ENCODE data around the gene HCK. TPM values are rescaled to one million over a fixed set of nuclear protein-coding genes. Genes with fewer than 3 reads are reported as not detected.

Gene HCK
- total RNA-seq, 1 donor from 2014 or later = under 0.01 TPM

- Histone ChIP-seq H3K4me3 (ENCODE audit: low read depth, low read length) (no peak overlapping the region), H3K36me3 (ENCODE audit: control insufficient read depth, insufficient read depth, low read length) (no peaks in the 10 kb centered on the region), H3K27me3 (ENCODE audit: control insufficient read depth, insufficient read depth, low read length) (peaks cover 2% of the 10 kb centered on the region)
- DNase-seq (ENCODE audit: low read depth) (no peak), FAIRE-seq (no peak)
- TF ChIP-seq, protein P1, sequence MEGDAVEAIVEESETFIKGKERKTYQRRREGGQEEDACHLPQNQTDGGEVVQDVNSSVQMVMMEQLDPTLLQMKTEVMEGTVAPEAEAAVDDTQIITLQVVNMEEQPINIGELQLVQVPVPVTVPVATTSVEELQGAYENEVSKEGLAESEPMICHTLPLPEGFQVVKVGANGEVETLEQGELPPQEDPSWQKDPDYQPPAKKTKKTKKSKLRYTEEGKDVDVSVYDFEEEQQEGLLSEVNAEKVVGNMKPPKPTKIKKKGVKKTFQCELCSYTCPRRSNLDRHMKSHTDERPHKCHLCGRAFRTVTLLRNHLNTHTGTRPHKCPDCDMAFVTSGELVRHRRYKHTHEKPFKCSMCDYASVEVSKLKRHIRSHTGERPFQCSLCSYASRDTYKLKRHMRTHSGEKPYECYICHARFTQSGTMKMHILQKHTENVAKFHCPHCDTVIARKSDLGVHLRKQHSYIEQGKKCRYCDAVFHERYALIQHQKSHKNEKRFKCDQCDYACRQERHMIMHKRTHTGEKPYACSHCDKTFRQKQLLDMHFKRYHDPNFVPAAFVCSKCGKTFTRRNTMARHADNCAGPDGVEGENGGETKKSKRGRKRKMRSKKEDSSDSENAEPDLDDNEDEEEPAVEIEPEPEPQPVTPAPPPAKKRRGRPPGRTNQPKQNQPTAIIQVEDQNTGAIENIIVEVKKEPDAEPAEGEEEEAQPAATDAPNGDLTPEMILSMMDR (IDR thresholded peaks at IDR 0.05; ENCODE audit: insufficient read depth, low read length, severe bottlenecking) = no peak
These were observed 20.2 kb downstream of the HCK start for GRCh38 chr20:32072168-32072750.

DNA sequence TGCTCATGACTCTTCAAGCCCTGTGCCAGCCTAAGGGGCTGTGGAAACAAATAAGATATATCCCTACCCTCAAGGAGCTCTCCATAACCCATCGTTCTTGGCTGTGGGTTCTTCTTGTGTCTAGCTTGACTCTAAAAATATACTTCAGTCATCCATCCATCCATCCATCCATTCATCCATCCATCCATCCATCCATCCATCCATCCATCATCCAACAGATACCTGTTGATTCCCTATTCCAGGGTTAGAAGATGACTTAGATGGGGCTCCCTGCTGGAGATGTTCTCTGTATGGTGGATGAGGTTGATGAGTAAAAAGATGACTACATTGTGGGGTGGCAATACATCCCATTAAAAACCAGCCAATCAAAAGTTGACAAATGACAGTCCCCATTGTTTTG lies 23.5 kb downstream of the HCK start:
- no peaks in the 10 kb centered on the region for H3K36me3 ChIP-seq (ENCODE audit: control insufficient read depth, insufficient read depth, low read length)
- DNase-seq (ENCODE audit: low read depth) (no peak), FAIRE-seq (no peak)
- H3K4me3 ChIP-seq (ENCODE audit: low read depth, low read length) = no peak overlapping the region
- H3K27me3 ChIP-seq (ENCODE audit: control insufficient read depth, insufficient read depth, low read length) = peaks cover 6% of the 10 kb centered on the region
- TF ChIP-seq, protein P1 (IDR thresholded peaks at IDR 0.05; ENCODE audit: insufficient read depth, low read length, severe bottlenecking) = no peak

DNA sequence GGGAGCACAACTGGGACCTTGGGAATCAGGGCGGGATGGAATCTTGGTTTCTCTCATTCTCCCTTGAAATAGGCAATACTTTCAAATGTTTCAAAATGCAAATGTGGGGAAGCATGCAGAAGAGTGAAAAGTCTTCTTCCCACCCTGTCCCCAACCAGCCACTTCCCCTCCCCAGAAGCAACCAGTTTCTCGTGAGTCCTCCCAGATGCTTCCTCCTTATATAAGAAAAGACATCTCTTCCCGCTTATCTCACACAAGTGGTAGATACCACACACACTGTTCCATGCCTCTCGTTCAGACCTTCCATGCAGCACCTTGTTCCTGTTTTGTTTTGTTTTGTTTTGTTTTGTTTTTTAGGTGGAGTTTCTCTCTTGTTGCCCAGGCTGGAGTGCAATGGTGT lies 25.1 kb downstream of the HCK start:
- FAIRE-seq = no peak

DNA sequence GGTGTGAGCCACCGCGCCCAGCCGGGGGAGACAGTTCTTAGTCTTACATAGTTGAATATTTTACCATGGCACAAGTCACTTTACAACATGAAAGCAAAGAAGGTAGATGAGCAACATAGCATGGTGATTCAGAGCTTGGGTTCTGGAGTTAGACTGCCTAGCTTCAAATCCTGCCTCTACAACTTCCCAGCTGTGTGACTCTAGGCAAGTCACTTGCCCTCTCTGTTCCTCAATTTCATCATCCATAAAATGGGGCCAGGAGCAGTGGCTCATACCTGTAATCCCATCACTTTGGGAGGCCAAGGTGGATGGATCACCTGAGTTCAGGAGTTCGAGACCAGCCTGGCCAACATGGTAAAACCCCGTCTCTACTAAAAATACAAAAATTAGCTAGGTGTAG lies 26.3 kb downstream of the HCK start:
- Histone ChIP-seq H3K27me3 (ENCODE audit: control insufficient read depth, insufficient read depth, low read length) (peaks cover 6% of the 10 kb centered on the region), H3K4me3 (ENCODE audit: low read depth, low read length) (no peak overlapping the region), H3K36me3 (ENCODE audit: control insufficient read depth, insufficient read depth, low read length) (no peaks in the 10 kb centered on the region)
- TF ChIP-seq, protein P1 (IDR thresholded peaks at IDR 0.05; ENCODE audit: insufficient read depth, low read length, severe bottlenecking) = no peak
- FAIRE-seq (no peak), DNase-seq (ENCODE audit: low read depth) (no peak)

More for the DNA sequence above, 25.1 kb downstream of the HCK start:
- Histone ChIP-seq H3K36me3 (ENCODE audit: control insufficient read depth, insufficient read depth, low read length) (no peaks in the 10 kb centered on the region), H3K4me3 (ENCODE audit: low read depth, low read length) (no peak overlapping the region), H3K27me3 (ENCODE audit: control insufficient read depth, insufficient read depth, low read length) (peaks cover 6% of the 10 kb centered on the region)
- TF ChIP-seq, protein P1 (IDR thresholded peaks at IDR 0.05; ENCODE audit: insufficient read depth, low read length, severe bottlenecking) = no peak
- DNase-seq (ENCODE audit: low read depth) = no peak

- TF ChIP-seq, protein P1 (IDR thresholded peaks at IDR 0.05; ENCODE audit: insufficient read depth, low read length, severe bottlenecking) = no peak
- DNase-seq (ENCODE audit: low read depth) (no peak), FAIRE-seq (no peak)
- Histone ChIP-seq H3K27me3 (ENCODE audit: control insufficient read depth, insufficient read depth, low read length) (peaks cover 6% of the 10 kb centered on the region), H3K4me3 (ENCODE audit: low read depth, low read length) (no peak overlapping the region), H3K36me3 (ENCODE audit: control insufficient read depth, insufficient read depth, low read length) (no peaks in the 10 kb centered on the region)
These were observed 26.7 kb downstream of the HCK start for GRCh38 chr20:32078791-32079190.

DNA sequence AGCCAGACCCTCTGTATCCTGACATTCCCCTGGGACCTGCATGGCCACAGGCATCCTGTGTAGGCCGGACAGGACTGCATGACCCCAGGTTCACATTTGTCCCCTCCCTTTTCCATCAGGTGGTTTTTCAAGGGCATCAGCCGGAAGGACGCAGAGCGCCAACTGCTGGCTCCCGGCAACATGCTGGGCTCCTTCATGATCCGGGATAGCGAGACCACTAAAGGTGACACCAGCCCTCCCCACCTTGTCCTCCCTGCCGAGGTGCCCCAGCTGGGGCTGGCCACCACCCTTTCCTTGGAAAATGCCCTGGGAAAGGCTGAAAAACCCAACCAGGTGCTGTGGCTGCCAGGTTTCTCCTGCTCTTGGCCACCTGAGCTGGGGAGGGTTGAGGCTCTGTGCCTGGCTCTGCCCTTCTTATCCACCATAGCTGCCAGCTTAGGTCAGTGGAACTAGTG lies 27.6 kb downstream of the HCK start:
- Histone ChIP-seq H3K36me3 (ENCODE audit: control insufficient read depth, insufficient read depth, low read length) (no peaks in the 10 kb centered on the region), H3K4me3 (ENCODE audit: low read depth, low read length) (no peak overlapping the region), H3K27me3 (ENCODE audit: control insufficient read depth, insufficient read depth, low read length) (peaks cover 6% of the 10 kb centered on the region)
- DNase-seq (ENCODE audit: low read depth) (no peak), FAIRE-seq (no peak)
- TF ChIP-seq, protein P1 (IDR thresholded peaks at IDR 0.05; ENCODE audit: insufficient read depth, low read length, severe bottlenecking) = no peak

All from bronchial epithelial cell (primary cell).